HG03097 (cell line): Measurements from ENCODE around the gene UBXN6.

ENCODE experiments used
- ATAC-seq: cut with Tn5 transposase; IDR thresholded peaks from one replicate; pipeline ENCODE4 v1.9.1; 2021; ENCODE audit not compliant: unreplicated experiment, low FRiP score

The UBXN6 gene

DNA sequence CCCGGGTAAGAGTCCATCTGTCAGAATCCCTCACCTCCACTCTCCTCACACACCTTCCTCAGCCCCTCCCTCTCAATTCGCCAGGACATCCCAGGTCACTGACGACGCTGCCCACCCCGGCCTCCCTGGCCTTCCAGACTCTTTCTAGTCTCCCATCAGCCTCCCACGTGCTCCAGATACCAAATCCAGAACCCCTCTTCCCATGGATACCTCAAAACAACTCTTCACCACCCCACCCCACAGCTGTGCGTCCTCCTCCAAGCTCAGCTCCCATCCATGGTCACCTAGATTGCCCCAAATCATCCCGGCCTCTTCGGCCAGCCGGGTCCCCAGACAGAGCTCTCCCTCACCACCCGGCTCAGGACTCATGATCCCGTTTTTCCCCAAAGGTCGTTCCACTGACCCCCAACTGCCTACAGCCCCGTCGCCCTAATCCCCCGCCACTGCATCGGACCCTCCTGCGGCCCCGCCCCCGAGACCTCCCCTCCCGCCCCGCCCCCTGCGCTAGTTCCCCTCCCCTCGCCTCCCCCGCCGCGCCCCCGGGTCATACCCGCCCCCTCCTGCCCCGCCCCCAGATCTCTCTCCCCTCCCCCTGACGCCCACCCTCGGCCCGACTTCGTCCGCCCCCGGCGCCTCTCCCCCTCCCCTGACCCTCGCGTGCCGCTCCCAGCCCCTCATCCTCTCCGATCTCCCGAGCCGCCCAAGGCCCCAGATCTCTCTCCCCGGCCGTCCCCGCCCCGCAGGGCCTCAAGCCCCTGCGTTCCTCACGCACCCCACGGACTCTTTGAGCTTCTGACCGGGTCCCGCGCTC lies 546 bp downstream of the UBXN6 start:
- ATAC-seq = no peak

DNA sequence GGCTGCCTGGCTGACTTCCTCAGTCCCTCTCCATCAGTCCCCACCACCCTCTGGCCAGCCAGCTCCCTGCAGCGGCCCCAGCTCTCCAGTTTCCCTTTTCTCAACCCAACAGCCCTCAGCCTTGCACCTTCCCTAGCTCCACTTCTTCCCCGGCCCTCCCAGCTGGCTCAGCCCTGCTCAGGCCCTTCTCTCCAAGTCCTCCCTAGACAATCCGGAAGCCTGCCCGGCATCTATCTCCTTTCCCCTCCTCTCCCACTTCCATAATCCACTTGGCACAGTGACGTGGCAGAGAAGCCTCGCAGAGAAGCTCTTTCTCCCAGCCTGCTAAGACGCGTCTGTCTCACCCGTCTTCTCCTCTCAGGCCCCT lies 1.1 kb downstream of the UBXN6 start:
- ATAC-seq = no peak

DNA sequence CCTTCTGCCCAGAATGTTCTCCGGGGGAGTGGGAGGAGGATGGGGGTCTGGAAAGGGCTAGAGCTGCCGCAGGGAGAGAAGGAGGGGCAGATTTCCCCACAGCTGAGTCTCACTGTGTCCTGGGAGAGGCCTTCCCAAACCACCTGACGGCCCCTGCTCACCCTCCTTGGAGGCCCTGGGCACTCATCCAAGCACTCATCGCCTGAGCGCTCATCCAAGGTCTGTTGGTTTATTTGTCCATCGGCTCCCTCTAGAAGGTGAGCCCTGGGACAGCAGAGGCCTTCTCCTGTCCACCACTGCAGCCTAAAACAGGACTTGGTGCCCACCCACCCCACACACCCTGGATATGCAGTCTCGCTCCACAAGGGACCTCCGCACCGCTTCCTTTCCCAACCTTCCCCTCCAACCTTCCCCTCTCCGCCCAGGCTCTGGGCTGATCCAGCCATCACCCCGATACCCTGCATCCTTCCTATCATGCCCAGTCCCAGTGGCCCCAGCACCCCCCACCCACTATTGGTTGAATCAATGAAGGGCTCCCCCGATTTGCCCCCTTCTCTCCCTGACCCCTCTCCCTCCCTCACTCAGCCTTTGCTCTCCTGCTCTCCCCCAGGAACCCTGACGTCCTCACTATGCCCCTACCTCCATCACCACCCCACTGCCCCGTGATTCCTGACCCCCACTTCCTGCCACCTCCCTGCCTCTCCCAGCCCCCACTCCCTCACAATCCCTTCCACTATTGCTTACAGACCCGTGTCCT lies 1.7 kb downstream of the UBXN6 start:
- ATAC-seq = no peak

DNA sequence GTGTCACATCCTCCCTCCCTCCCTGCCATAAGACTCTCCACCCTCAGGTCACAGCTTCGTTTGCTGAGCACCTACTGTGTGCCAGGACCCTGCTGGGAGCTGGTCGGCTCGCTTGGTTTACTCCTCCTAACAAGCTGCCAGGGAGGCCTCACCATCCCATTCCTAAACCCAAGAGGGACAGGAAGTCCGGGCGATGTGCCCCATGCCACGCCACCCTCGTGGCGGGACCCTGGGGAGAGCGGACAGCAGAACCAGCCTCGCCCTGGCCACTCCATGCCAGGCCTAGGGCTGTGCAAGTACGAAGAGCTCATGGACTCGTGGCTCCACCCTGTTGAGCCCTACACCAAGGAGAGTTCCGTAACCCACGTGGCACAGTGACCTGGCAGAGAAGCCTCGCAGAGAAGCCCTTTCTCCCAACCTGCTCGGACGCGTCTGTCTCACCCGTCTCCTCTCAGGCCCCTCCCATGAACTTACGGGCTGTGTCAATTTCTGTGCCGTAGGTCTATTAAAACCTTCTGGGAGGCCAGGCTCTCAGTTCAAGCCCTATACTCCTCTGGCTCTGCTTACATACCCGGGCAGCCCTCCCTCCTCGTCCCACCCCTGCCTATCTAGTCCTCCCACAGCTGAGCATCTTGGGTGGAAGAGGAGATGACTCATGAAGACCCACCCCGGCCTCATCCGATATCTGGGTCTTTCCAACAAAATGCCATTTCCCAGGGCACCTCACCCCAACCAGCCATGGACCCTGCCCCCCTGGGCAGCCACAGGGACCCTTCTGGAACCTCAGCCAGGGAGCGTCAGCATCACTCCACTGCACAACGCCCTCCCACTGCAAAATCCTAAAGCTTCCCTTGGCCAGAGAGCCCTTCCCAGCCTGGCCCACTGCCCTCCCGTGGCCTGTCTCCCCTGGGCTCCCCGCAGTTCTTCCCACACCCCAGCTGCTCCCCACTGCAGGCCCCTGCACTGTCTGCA lies 2.6 kb downstream of the UBXN6 start:
- no peak for ATAC-seq

DNA sequence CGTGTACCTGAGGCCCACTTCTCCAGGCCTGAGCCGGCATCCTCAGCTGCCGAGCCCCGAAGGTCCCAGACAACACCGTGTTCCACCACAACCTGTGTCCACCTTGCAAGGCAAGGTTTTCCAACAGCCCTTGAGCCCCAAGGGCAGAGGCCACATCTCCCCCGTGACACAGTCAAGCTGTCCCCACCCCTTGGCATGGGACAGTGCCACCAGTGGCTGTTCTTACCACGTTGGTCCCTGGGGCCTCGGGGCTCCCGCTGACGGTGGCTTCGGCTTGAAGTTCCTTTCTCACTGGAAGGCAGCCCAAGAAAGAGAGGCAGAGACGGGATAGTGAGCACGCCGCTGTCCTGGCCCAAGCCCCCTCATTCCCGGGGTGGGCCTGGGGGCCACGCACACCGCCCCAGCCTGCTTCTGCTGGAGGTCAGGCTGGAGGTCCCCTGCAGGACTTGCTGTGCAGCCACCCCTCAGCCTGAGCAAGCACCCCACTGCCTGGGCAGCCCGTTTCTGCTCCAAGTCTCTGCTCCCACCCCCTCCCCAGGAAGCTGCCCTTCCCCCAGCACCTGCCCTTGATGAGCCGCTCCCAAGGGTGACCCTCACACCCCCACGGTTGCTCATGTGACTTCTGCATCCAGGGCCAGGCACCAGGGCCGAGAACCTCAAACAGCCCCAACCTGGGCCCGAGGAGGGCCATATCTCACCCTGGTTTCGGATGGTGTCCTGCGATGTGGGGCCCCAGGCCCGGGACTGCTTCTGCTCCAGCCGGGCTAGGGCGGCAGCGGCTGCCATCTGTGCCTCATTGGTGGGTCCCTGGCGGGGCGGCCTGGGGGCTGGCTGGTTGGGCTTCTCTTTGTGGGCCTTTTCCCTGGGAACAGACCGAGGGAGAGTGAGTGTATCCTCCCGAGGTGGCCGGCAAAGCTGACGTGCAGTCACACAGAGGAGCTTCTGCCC lies 4.1 kb downstream of the UBXN6 start:
- no peak for ATAC-seq

DNA sequence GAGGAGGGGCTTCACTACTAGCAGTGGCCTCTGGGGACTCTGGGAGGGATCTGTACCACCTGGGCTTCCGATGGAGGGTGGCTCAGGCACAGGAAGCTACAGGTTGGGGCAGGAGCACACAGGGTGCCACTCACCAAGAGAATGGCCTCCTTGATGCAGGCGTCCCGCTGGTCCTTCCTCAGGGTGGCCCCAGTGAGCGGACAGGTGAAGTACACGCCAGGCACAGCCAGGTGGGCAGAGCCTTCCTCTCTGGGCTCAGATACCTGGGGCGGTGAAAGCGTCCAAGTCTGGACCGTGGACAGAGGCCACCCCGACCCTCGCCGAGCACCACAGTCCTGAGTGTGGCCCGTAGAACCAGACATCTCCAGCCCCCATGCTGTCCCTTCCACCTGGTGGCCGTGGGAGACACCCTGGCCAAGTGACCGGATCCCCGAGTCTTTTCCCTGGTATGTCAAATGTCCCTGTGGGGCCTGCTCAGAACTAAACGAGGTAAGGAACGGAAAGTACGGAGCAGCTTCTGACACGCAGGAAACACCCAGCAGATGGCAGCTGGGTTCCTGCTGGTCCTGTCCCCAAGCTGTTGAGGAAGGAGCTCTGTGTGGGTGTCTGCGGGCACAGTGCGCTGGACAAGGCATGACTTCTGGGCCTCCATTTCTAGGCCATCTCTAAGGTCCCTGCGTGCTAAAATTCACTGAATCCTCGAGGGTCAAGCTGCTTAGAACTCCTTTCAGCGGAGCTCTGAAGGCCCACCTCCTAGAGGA lies 5.2 kb downstream of the UBXN6 start:
- ATAC-seq = no peak

DNA sequence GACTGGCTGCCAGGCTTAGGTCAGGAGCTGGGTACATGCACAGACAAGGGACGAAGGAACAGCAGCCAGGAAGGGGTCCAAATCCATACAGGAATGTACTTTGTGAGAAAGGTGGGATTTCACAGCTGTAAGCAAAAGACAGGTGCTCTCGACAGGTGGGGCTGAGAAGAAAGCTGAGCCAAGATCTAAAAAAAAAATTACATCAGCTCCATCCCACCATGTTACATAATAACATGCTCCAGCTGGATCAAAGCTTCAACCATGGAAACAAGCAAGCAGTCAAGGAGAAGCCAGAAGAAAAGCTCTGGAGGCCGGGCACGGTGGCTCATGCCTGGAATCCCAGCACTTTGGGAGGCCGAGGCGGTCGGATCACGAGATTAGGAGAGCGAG lies 8.0 kb downstream of the UBXN6 start:
- ATAC-seq = no peak

DNA sequence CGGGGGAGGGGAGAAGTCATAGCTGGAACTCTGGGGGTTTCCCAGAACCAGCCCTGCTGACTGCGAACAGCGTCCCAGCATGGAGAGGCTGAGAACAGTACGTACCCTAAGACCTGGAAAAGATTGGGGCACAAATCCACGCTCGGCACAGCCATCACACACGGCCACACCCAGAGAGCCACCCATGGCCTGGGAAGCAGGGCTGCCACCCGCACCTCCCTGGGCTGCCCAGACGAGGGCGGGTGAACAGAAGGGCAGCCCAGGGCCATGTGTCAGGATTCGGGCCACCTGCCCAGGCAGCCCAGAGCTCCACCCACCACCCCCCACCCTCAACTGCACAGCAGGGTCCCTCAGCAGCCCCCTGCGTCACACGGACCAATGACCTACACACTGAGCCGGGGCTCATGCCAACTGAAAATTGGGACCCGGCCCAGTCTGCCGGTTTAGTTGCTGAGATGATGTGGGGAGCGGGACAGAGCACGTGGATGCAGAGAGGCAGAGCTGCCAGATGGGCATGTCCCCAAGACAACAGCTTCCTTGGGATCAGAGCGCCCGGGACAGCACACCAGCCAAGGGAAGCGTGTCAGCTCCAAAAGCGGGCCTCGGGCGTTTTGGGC lies 8.5 kb downstream of the UBXN6 start:
- ATAC-seq = no peak

DNA sequence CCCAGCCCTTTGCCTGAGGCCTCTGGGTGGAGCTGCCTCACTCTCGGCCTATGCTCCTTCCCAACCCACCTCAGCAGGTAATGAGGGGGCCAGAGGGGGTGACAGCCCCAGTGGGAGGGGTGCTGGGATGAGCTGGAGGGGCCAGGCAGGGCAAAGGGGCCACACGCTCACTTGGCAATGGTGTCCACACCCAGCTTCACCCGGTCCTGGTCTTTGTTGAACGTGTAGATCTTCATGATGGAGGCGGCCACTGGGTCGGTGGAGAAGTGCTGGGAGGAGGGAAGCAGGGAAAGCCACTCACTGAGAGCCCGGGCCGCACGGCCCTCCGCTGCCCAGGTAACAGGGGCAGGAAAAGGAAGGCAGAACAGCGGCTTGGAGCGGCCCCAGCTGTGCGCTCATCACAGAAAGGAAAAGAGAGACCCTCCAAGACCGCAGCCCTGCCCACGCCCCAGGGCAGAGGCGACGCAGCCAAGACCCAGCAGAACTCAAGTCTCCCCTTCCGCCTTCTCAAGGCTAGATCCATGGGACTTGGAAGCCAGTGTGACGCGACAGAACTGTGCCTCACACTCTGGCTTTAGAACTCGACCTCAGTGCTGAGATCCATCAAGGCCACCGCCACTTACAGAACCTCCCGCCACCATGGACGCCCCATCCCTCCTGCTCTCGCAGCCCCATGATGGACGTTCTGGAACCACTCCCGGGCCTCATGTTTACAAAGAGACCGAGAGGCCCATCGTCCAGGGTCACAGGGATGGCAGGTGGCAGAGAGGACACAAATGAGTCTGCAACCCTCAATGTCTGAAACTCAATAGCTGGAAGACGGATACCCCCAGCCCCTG lies 9.2 kb downstream of the UBXN6 start:
- ATAC-seq = no peak

DNA sequence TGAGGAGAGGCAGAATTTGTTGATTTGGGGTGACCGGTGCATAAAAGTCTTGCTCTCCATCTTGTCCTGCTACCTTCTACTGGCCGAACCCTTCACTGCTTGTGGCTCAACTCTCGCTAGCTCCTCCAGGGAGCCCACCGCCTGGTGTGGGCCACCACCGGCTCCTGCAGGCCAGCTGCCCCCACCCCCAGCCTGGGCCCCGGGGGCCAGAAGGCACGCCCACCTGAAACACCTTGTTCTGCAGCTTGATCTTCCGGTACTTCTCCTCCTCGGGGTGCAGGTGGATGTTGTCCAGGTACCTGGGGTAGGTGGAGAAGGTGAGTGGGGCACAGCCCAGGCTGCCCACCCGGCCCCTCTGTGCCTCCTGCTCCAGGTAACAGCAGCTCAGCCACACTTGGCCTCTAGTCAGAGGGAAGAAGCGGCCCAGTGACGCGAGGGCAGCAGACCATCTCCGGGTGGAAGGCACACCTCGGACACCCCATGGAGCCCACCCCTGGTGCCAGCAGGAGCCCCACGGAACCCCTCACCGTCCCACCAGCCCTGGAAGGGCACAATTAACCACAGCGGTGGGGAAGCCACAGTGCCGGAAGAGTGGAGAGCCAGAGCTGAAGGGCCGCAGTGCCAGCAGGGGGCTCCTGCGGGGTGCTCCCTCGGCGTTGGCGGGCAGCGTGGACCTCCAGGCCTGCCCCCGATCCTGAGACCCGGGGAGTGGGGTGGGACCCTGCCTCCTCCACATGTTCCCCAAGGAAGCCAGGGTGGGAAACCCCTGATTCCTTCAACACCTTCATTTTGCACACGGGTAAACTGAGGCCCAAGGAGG lies 10.1 kb downstream of the UBXN6 start:
- ATAC-seq = no peak

DNA sequence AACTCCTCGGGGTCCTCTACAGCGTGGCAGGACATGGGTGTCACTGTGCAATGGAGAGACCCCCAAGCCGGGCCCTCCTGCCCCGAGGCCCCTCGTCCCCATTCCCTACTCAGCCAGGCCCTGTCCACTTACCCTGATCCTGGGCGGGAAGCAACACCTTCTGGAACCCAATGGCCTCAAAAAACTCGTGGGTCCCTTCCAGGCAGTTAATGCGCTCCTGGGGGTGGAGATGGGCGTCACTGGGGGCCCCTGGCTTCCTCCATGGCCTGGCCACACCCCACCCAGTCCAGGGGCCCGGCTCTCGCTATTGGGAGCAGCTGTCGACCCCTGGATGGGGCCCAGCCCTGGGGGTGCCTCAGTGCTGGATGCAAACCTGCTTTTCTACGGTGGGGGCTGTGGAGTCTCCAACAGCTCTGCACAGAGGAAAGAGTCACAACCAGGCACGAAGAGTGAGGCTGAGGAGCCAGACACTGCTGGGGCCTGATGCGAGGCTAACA lies 10.8 kb downstream of the UBXN6 start:
- ATAC-seq = no peak

DNA sequence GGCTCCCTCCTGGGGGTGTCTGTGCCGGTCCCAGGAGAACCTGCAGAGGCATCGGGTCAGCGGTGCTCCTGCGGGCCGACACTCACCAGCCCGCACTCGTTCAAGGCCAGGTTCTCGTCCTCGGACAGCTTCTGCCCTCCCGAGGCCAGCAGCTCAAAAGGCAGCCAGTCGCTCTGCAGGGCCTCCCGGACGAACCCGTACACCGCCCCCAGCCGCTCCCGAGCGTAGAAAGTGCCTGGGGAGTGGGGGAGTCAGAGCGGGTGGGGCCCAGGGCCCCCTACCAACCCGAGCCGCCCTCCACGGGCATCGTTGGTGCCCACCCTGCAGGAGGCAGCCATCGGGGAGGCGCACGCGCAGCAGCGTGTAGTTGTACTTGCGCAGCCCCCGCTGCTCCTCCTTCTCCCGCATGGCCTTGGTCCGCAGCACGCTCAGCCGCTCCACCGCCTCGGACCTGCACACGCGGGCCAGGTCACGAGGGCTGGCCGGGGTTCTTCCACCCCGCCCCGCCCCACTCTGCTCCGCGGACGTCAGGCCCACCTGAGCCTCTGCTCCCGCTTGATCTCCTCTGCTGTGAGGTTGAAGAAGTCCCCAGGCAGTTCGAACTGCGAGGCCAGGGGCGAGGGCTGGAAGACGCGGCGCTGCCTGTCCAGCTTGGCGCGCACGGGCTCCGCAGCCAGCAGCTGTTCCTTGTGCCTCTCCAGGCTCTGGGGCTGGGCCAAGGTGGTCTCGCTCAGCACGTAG lies 11.5 kb downstream of the UBXN6 start:
- no peak for ATAC-seq

DNA sequence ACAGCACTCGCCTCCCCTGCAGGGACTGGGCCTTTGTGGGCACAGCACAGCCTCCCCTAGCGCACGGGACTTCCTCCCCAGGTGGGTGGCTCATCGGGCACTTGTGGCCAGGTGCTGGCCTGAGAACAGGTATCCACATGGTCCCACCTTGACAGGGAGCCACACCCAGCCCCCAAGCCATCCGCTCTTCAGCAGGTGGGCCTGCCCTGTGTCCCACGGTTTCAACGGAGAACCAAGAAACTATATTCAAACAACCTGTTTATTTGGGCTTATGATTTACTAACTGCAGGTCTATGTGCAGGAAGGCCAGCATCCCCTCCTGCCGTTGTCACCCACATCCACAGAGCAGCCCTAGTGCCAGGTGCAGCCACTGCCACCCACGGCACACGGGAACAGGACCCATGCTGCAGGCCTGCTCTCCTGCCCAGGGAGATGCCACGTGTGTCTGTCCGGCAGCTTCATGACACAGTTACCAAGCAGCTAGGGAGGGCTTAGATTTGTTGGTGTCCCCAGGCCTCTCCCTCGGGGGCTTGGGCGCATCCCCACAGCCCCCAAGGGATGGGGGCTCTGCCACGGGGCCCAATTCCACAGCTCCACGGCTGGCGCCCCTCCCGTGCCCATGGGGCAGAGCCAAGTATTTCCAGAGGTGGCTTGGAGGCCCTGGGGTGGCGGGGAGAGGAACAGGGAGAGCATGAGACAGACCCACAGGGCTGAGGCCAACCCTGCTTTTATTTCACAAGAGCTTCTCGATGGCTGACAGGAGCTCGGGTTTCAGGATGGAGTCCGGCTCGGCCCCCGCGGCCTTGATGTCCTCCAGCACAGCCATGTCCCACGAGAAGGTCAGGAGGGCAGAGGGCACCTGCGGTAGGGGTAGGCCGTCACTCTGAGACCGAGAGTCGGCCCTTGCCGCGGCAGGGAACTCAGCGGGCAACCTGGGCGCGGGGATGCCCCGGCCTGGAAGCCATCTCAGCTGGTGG lies 12.5 kb downstream of the UBXN6 start:
- no peak for ATAC-seq

DNA sequence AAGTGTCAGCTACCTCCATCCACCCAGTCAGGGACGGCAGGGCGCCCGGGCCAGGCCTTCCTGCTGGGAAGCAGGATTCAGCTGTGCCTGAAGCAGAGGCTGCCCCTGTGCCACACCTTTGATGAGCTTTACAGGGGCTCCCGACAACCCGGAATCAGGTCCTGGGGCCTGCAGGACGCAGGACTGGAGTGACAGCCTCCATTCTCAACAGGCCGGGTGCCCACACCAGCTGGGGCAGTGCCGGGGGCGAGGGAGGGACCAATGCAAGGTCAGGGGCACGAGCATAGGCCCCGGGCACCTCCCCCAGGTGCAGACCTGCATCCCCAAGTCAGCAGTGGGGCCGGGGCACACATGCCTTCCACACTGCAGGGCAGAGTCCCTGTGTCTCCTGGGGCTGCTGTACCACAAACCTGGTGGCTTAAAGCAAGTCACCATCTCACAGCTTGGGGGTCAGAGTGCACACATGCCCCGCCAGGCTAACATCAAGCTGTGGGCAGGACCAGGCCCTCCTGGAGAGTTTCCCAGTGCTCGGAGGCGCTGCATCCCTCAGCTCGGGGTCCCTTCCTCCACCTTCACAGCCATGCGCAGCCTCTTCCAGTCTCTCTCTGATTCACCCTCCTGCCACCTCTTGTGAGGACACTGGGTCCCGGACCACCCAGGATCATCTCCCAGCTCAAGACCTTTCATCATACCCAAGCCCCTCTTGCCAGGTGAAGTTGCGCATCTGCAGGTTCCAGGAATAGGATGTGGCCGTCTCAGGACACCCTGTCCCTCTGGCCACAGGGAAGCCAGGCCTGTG lies 13.4 kb downstream of the UBXN6 start:
- ATAC-seq = no peak
